SW 1271 (cell line): ENCODE measurements around the gene KIRREL2.
"Not testable (repeated sequence)": the region's sequence is repeated elsewhere in the genome, so short reads cannot be mapped to it uniquely, and the experiment has no call there.

Experiments
- DNase-seq, 2 experiments: peaks; one replicate each; lab custom pipeline; 2025; lab: John Stamatoyannopoulos, UW

Gene KIRREL2

DNA sequence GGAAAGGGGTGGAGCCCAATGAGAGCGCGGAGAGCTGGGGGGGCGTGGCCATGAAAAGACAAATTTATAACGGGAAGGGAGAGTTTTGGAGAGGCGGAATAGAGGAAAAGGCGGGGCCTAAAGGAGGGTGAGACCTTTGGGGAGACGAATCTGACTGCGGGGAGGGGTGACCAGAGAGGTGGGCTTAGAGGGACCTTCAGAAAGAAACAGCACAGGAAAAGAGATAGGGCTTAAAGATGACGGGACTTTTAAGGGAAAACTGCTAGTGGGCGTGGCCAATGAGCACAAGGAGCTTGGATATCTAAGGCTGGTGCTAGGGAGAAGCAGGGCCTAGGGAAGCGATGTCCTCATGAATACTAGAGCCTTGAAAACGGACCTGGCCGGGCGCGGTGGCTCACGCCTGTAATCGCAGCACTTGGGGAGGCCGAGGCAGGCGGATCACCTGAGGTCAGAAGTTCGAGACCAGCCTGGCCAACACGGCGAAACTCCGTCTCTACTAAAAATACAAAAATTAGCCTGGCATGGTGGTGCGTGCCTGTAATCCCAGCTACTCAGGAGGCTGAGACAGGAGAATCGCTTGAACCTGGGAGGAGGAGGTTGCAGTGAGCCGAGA, 13.5 kb downstream of the KIRREL2 start:
- DNase-seq: not testable (repeated sequence)

GRCh38 chr19:35870798-35871197, 14.1 kb downstream of the KIRREL2 start:
- no peak for DNase-seq

GRCh38 chr19:35871611-35872010, 14.9 kb downstream of the KIRREL2 start:
- DNase-seq: no peak

DNA sequence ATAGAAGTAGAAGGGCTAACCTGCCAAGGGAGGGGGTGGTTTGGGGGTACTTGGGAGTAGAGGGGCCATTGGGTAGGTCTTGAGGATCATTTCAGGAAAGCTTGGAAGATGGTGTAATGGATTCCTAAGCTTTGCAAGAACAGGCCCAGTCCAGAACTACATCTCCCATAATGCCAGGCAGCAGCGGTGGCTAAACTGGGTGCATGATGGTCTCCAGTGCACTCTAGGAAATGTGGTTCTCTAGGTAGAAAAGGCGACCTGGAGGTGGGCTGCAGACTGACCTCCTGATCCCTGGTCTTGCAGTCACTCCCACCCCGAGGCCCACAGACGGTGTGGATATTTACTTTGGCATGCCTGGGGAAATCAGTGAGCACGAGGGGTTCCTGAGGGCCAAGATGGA, 15.5 kb downstream of the KIRREL2 start:
- no peak for DNase-seq

GRCh38 chr19:35874392-35874930, 17.8 kb downstream of the KIRREL2 start:
- no peak for DNase-seq

DNA sequence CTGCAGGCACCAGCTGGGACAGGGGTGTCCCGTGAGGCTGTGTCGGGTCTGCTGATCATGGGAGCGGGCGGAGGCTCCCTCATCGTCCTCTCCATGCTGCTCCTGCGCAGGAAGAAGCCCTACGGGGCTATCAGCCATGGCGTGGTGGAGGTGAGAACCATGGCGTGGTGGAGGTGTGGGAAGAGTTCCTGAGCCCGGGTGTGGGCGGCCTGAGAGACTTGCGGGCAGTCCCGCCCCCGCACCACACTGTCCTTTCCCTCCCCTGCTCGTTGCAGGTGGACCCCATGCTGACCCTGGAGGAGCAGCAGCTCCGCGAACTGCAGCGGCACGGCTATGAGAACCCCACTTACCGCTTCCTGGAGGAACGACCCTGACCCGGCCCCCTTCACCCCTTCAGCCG, 22.4 kb downstream of the KIRREL2 start:
- no peak for DNase-seq

- DNase-seq: peak in 1 of 2 experiments; percentile 54
These were observed 23.1 kb downstream of the KIRREL2 start for GRCh38 chr19:35879770-35880317.

- DNase-seq: peak in 1 of 2 experiments; percentile 48
These were observed 25.6 kb downstream of the KIRREL2 start for GRCh38 chr19:35882114-35882832.

DNA sequence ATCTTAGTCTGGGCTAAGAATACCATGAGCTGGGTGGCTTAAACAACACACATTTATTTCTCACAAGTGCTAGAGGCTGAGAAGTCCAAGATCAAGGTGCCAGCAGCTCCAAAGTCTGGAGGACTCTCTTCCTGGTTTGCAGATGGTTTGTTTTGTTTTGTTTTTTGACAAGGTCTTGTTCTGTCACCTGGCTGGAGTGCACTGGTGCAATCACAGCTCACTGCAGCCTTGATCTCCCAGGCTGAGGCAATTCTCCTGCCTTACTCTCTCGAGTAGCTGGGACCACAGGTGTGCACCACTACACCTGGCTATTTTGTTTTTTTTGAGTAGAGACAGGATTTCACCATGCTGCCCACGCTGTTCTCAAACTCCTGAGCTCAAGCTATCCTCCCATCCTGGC, 27.2 kb downstream of the KIRREL2 start:
- no peak for DNase-seq

- DNase-seq: no peak
These were observed 28.6 kb downstream of the KIRREL2 start for GRCh38 chr19:35885225-35885738.

DNA sequence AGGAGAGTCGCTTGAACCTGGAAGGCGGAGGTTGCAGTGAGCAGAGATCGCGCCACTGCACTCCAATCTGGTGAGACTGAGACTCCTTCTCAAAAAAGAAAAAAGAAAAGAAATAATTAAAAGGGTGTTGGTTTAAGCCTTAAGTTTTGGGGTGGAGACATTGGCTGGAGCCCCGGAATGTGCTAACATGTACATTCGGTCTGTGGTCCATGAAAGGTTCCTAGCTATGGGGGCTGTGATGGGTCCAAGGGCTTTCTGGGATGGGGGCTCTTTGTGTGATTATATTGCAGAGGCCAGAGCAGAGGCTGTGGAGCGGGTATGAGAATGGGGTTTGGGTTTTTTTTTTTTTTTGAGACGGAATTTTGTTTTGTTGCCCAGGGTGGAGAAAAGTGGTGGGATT, 29.2 kb downstream of the KIRREL2 start:
- DNase-seq: no peak

- DNase-seq: no peak
These were observed 30.5 kb downstream of the KIRREL2 start for GRCh38 chr19:35887197-35887596.

- no peak for DNase-seq
These were observed 31.7 kb downstream of the KIRREL2 start for GRCh38 chr19:35888398-35888797.

DNA sequence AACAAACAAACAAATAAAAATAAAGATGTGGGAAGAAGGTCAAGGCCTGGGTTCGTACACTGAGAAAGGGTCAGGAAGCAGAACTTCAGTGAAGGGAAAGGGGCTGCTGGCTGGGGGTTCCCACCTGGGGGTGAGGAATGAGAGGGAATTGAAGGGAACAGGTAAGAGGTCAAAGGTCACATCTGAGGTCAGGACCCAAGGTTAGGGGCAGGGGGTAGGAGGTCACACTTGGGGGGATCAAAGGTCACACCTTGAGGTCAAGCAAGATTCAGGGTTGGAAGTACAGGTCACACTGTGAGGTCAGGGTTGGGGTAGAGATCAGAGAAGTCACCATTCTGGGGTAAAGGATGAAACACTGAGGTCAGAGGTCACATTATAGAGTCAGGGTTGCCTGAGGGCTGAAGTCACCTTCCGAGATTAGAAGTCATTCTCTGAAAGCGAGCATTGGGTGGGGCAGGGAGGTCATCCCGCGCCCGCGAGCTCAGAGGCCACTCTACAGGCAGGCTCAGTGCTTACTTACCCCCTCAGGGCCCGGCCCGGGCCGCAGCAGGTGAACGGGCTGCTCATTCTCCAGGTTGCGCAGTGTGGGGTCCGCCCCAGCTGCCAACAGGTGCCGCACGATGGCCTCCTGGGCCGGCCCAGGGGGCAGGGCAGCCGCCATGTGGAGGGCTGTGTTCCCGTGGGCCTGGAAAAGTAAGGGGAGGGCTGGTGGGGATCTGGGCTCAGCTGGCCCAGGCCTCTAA, 32.8 kb downstream of the KIRREL2 start:
- no peak for DNase-seq

DNA sequence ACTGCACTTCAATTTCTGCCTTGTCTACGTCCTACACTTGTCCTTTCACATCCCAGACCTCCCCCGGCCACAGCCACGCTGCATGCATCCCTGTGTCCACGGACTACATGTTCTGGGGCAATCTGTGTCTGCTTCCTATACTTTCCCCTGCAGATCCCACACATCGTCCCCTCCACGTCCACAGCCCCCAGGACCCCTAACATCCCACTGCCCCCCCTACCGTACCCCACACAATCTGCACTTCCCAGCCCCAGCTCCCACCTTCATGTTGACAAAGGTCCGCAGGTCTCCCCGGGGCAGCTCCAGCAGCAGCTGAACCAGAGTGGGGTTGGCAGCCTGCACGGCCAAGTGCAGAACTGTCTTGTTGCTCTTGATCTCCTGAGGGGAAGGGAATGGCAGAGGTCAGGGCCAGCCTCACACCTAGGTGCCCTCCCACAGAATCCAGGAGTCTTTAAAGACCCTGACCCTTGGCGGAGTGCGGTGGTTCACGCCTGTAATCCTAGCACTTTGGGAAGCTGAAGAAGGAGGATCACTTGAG, 33.5 kb downstream of the KIRREL2 start:
- DNase-seq: no peak

GRCh38 chr19:35891819-35892218, 35.1 kb downstream of the KIRREL2 start:
- not testable (repeated sequence) for DNase-seq

- DNase-seq: no peak
These were observed 37.6 kb downstream of the KIRREL2 start for GRCh38 chr19:35894342-35894741.

- no peak for DNase-seq
These were observed 39.4 kb downstream of the KIRREL2 start for GRCh38 chr19:35895911-35896642.

DNA sequence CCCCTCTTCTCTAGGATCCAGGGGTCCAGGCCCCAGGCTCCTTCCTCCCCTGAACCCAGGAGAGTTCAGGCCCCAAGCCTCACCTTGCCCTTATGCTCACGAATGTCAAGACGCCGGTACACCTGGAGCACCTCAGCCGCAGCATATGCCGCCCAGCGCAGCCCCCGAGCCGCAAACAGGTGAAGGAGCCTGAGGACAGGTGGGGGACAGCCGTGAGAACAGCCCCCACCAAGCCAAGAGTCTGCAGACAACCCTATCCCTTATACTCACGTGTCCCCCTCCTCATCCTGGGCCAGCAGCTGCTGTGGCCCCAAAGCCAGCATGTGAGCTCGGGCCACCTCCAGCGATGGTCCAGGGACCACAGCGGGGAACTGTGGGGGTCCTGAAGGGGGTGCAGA, 39.9 kb downstream of the KIRREL2 start:
- no peak for DNase-seq

DNA sequence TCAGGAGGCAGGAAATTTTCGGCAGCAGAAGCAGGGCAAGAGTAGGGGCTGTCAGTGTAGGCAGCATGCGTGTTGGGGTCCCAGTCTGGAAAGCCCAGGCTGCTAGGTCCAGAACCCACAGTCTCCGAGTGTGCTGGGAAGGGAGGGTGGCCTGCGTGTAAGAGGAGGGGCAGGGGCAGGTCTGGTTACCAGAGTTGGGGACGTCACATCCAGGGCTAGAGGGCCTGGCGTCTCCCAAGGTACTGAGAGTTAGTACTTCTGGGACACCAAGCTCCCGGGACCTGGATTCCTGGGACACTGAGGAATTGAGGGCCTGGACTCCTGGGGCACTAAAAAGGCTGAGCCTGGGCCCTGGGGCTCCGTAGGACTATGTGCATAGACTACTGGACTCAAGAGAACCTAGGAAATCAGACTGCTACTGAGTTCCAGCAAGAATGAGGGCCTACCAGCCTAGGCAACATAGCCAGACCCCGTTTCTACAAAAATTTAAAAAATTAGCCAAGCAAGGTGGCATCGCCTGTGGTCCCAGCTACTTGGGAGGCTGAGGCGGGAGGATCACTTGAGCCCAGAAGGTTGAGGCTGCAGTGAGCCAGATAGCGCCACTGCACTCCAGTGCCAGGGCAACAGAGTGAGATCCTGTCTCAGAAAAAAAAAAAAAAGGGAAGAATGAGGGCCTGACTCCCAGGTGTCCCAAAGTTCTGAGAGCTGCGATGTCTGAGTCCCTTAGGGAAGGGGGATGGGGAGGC, 41.2 kb downstream of the KIRREL2 start:
- DNase-seq: no peak

DNA sequence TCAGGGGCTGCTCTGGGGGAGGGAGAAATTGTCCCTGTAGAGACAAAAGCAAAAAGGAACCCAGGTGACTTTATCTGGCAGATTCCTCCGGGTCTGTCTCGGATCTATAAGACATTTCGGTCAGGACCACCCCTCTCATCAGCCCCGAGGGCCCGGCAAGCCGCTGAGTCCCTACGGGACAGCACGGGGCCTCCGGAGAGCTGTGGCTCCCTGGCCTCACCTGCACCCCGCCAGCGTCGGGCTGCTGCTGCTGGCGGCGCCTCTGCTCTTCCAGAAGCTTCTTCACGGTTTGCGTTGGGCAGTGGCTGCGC, 41.7 kb downstream of the KIRREL2 start:
- no peak for DNase-seq
